IMR-90 (cell line): ENCODE data around the gene BAZ1A. TPM values are rescaled to one million over a fixed set of nuclear protein-coding genes. Genes with fewer than 3 reads are reported as not detected.

Source experiments
- ATAC-seq: fragments of 200-7000 bp; cut with Tn5 transposase; 2 replicates; pipeline ENCODE4 v1.9.1; 2020; ENCODE audit warnings: low read depth, mild to moderate bottlenecking, moderate library complexity
- BruUV-seq: library from RNA; stranded (reverse); fragments of 400-500 nt; replicated peaks from 2 replicates; lab custom pipeline; 2021; lab: Mats Ljungman, UMichigan
- CTCF ChIA-PET: fragments of 300-600 bp; formaldehyde crosslinking; extraction: SDS; loops from one replicate; lab custom pipeline; 2021; ENCODE audit warnings: antibody characterized with exemption; lab: Yijun Ruan, JAX
- POLR2A ChIA-PET: fragments of 300-600 bp; sonication (Branson Sonifier 250); formaldehyde crosslinking; loops from one replicate; lab custom pipeline; 2022; ENCODE audit warnings: antibody characterized with exemption; ENCODE audit not compliant: unreplicated experiment; lab: Charles Lee
- DNase-seq: peaks from one replicate; pipeline ENCODE4 v3.0.0; 2013
- H2AFZ ChIP-seq: replicated peaks from 2 replicates; pipeline ENCODE3; 2013; ENCODE audit warnings: low read length, mild to moderate bottlenecking; ENCODE audit not compliant: poor library complexity
- H2AK5ac ChIP-seq: 2 replicates; pipeline ENCODE4 v1.6.1; 2013; ENCODE audit warnings: low read depth, low read length, inconsistent platforms
- H2AK9ac ChIP-seq: replicated peaks from 2 replicates; pipeline ENCODE3; 2013; ENCODE audit warnings: mild to moderate bottlenecking, low read depth, low read length, moderate library complexity; ENCODE audit not compliant: poor library complexity
- H2BK120ac ChIP-seq: 2 replicates; pipeline ENCODE4 v1.6.1; 2013; ENCODE audit warnings: low read depth, low read length, inconsistent platforms
- H2BK15ac ChIP-seq: 3 replicates; pipeline ENCODE4 v1.6.1; 2013; ENCODE audit warnings: low read depth, low read length, inconsistent platforms
- H2BK20ac ChIP-seq: 2 replicates; pipeline ENCODE4 v1.6.1; 2013; ENCODE audit warnings: low read depth, mild to moderate bottlenecking, inconsistent platforms, low read length, moderate library complexity
- H2BK5ac ChIP-seq: 2 replicates; pipeline ENCODE4 v1.6.1; 2013; ENCODE audit warnings: mild to moderate bottlenecking, low read depth, low read length, inconsistent platforms; ENCODE audit not compliant: poor library complexity, severe bottlenecking
- H3K14ac ChIP-seq: replicated peaks from 2 replicates; pipeline ENCODE4 v1.6.1; 2013; ENCODE audit warnings: low read depth, low read length, inconsistent platforms
- H3K18ac ChIP-seq: 2 replicates; pipeline ENCODE4 v1.6.1; 2013; ENCODE audit warnings: low read depth, low read length, control low read depth
- H3K23ac ChIP-seq: 2 replicates; pipeline ENCODE4 v1.6.1; 2013; ENCODE audit warnings: low read depth, low read length, inconsistent platforms
- H3K27ac ChIP-seq: 2 replicates; pipeline ENCODE4 v1.5.1; 2013; ENCODE audit warnings: mild to moderate bottlenecking, control low read depth, low read length; ENCODE audit not compliant: insufficient read depth
- H3K27me3 ChIP-seq: 2 replicates; pipeline ENCODE4 v1.6.1; 2013; ENCODE audit warnings: low read length; ENCODE audit not compliant: control insufficient read depth, insufficient read depth
- H3K36me3 ChIP-seq: 2 replicates; pipeline ENCODE4 v1.6.1; 2013; ENCODE audit warnings: low read length, mixed read lengths; ENCODE audit not compliant: control insufficient read depth, insufficient read depth
- H3K4ac ChIP-seq: 2 replicates; pipeline ENCODE4 v1.6.1; 2013; ENCODE audit warnings: low read depth, low read length, inconsistent platforms
- H3K4me1 ChIP-seq: 2 replicates; pipeline ENCODE4 v1.6.1; 2013; ENCODE audit warnings: low read length, mixed read lengths; ENCODE audit not compliant: control insufficient read depth, insufficient read depth
- H3K4me2 ChIP-seq: 2 replicates; pipeline ENCODE4 v1.6.1; 2013; ENCODE audit warnings: low read depth, mild to moderate bottlenecking, control low read depth, low read length, moderate library complexity
- H3K4me3 ChIP-seq: 2 replicates; pipeline ENCODE4 v1.5.1; 2013; ENCODE audit warnings: low read depth, mild to moderate bottlenecking, control low read depth, low read length, moderate library complexity; ENCODE audit not compliant: insufficient read depth
- H3K56ac ChIP-seq: 2 replicates; pipeline ENCODE4 v1.6.1; 2013; ENCODE audit warnings: low read length, inconsistent platforms; ENCODE audit not compliant: insufficient read depth; ENCODE audit errors: extremely low read depth
- H3K79me1 ChIP-seq, 2 experiments: 2 replicates each; pipeline ENCODE4 v1.6.1; 2013; ENCODE audit warnings: low read length in 2 of 2, inconsistent platforms in 1 of 2, low read depth in 1 of 2
- H3K9ac ChIP-seq: 2 replicates; pipeline ENCODE4 v1.6.1; 2013; ENCODE audit warnings: low read depth, low read length, control low read depth
- H3K9me1 ChIP-seq: 2 replicates; pipeline ENCODE4 v1.6.1; 2013; ENCODE audit warnings: low read length, inconsistent platforms; ENCODE audit not compliant: insufficient read depth
- H3K9me3 ChIP-seq: 2 replicates; pipeline ENCODE4 v1.6.1; 2013; ENCODE audit warnings: low read length; ENCODE audit not compliant: control insufficient read depth, insufficient read depth
- H4K20me1 ChIP-seq: 2 replicates; pipeline ENCODE4 v1.6.1; 2013; ENCODE audit warnings: low read length, inconsistent platforms; ENCODE audit not compliant: insufficient read depth
- H4K5ac ChIP-seq: 2 replicates; pipeline ENCODE4 v1.6.1; 2013; ENCODE audit warnings: mild to moderate bottlenecking, low read depth, low read length, control low read depth
- H4K8ac ChIP-seq, 2 experiments: 2 replicates each; pipeline ENCODE4 v1.6.1; 2013; ENCODE audit warnings: low read depth in 2 of 2, low read length in 2 of 2, control low read depth in 1 of 2, inconsistent platforms in 1 of 2
- H4K91ac ChIP-seq: 2 replicates; pipeline ENCODE4 v1.6.1; 2013; ENCODE audit warnings: low read depth, low read length, inconsistent platforms; ENCODE audit not compliant: insufficient read depth
- CEBPB ChIP-seq: IDR thresholded peaks from 2 replicates; pipeline ENCODE4 v1.6.1; 2012; ENCODE audit warnings: low read depth, low read length, improper control_type of control experiment
- CHD1 ChIP-seq: IDR thresholded peaks from 2 replicates; pipeline ENCODE4 v1.6.1; 2012; ENCODE audit warnings: low read depth, low read length, improper control_type of control experiment
- CTCF ChIP-seq: conservative IDR thresholded peaks from 2 replicates; pipeline ENCODE4 v1.5.1; 2012; ENCODE audit warnings: mild to moderate bottlenecking, low read depth, low read length, improper control_type of control experiment
- MAFK ChIP-seq: IDR thresholded peaks from 2 replicates; pipeline ENCODE4 v1.6.1; 2012; ENCODE audit warnings: low read depth, low read length, improper control_type of control experiment
- MAZ ChIP-seq: IDR thresholded peaks from 2 replicates; pipeline ENCODE4 v1.6.1; 2012; ENCODE audit warnings: low read depth, mild to moderate bottlenecking, low read length, improper control_type of control experiment, moderate library complexity, borderline replicate concordance
- MXI1 ChIP-seq: IDR thresholded peaks from 2 replicates; pipeline ENCODE4 v1.6.1; 2012; ENCODE audit warnings: low read depth, mild to moderate bottlenecking, low read length, moderate library complexity, borderline replicate concordance
- POLR2A ChIP-seq: IDR thresholded peaks from 2 replicates; pipeline ENCODE4 v1.6.1; 2012; ENCODE audit warnings: mild to moderate bottlenecking, low read depth, low read length
- RCOR1 ChIP-seq: IDR thresholded peaks from 2 replicates; pipeline ENCODE4 v1.6.1; 2012; ENCODE audit warnings: mild to moderate bottlenecking, low read length, improper control_type of control experiment; ENCODE audit not compliant: insufficient replicate concordance
- SMC3 ChIP-seq: fragments of 150-350 bp; IDR thresholded peaks from 2 replicates; pipeline ENCODE4 v1.6.1; 2016; ENCODE audit warnings: low read depth, mild to moderate bottlenecking, antibody characterized with exemption, low read length, moderate library complexity
- WGBS, 2 experiments: methylation state at CpG; one replicate each; pipeline versions ENCODE4 v1.1.5 to v1.1.7; 2013; ENCODE audit warnings: missing lambda C conversion rate in 2 of 2; ENCODE audit not compliant: insufficient read length in 1 of 2; ENCODE audit errors: extremely low coverage in 2 of 2; 5-methylcytosine and 5-hydroxymethylcytosine counted together
- dilution Hi-C: fragments of 300-500 bp; cut with HindIII; formaldehyde crosslinking; loops from one replicate; pipeline ENCODE4 v1.14.3; 2018; ENCODE audit warnings: low sequenced_read_pairs; ENCODE audit not compliant: unreplicated experiment
- in situ Hi-C: fragments of 300-500 bp; cut with MboI; formaldehyde crosslinking; loops from 3 replicates; pipeline ENCODE4 v1.14.3; 2019; ENCODE audit warnings: low sequenced_read_pairs, inconsistent platforms, mixed read lengths
- intact Hi-C: fragments of 100-400 bp; cut with micrococcal nuclease; formaldehyde crosslinking; loops from 2 replicates; pipeline ENCODE4 v1.10.0; 2022
- polyA plus RNA-seq, 3 experiments: library from polyadenylated mRNA; depleted of rRNA; stranded (reverse); fragments of >200 nt; gene quantifications; 2 replicates each; pipeline ENCODE4 v1.2.3, GENCODE V29; 2012; ENCODE audit warnings: low replicate concordance in 1 of 3
- total RNA-seq: library from RNA; depleted of rRNA; stranded (reverse); fragments of >200 nt; gene quantifications from 2 replicates; pipeline ENCODE4 v1.2.3, GENCODE V29; 2012

The BAZ1A gene
- total and polyA plus RNA-seq, 2 of the 4 experiments (the other 2 are of a cell fraction): 15.3 to 23.8 TPM

GRCh38 chr14:34766606-34767005, 108.6 kb downstream of the BAZ1A start:
- intact Hi-C loops: no loop called here
- no peak; the same call in 1 of the 2 replicates for ATAC-seq
- no CpG with 5 or more reads among the region's 2 CpGs for WGBS, 2 experiments

More at GRCh38 chr14:34766606-34767005, 108.6 kb downstream of the BAZ1A start:
- H3K56ac ChIP-seq: no peak overlapping the region
- H4K20me1 ChIP-seq: no peaks in the 10 kb centered on the region
- H3K14ac ChIP-seq: no peak overlapping the region
- H3K36me3 ChIP-seq: peaks cover 21% of the 10 kb centered on the region
- H2AK5ac ChIP-seq: no peak overlapping the region
- no peak overlapping the region for H2BK15ac ChIP-seq
- no peak overlapping the region for H3K18ac ChIP-seq
- no peak overlapping the region for H3K4ac ChIP-seq
- H4K91ac ChIP-seq: no peak overlapping the region
- H3K27me3 ChIP-seq: no peaks in the 10 kb centered on the region
- H3K9me1 ChIP-seq: peaks cover 2% of the 10 kb centered on the region; the same call in 1 of the 2 replicates
- CTCF ChIA-PET: no interaction called here
- H3K9ac ChIP-seq: no peak overlapping the region
- H3K9me3 ChIP-seq: no peaks in the 10 kb centered on the region
- no peak overlapping the region for H4K5ac ChIP-seq
- H3K79me1 ChIP-seq: peaks cover 7 to 12% of the 10 kb centered on the region in 2 experiments; a peak in 3 of 4 replicates
- in situ Hi-C loops: no loop called here
- no peak overlapping the region for H3K4me3 ChIP-seq
- no peak overlapping the region for H2BK20ac ChIP-seq
- no peak overlapping the region for H4K8ac ChIP-seq
- no peak overlapping the region for H2AK9ac ChIP-seq
- POLR2A ChIA-PET: interaction anchor here (0.6 kb wide), 1 partner anchor 205 kb away, joined by 3 read pairs; no protein-coding TSS in a partner anchor
- H3K4me2 ChIP-seq: no peak overlapping the region
- TF ChIP-seq CHD1 (no peak), RCOR1 (no peak), MAFK (no peak), MAZ (no peak), CTCF (no peak), POLR2A (no peak), CEBPB (no peak), SMC3 (no peak), MXI1 (no peak)
- dilution Hi-C loops: no loop called here
- no peak overlapping the region for H3K23ac ChIP-seq
- H3K27ac ChIP-seq: no peak overlapping the region
- peaks cover 5% of the 10 kb centered on the region for H3K4me1 ChIP-seq
- H2AFZ ChIP-seq: no peak overlapping the region
- no peak overlapping the region for H2BK120ac ChIP-seq
- no TSS peak for BruUV-seq
- peak; percentile 10 for DNase-seq
- H2BK5ac ChIP-seq: no peak overlapping the region
